ENCODE measurements around the gene GALNTL6. TPM values are rescaled to one million over a fixed set of nuclear protein-coding genes. Genes with fewer than 3 reads are reported as not detected.
"Not testable (repeated sequence)": the region's sequence is repeated elsewhere in the genome, so short reads cannot be mapped to it uniquely, and the experiment has no call there.

Gene GALNTL6
- total RNA-seq, 1 experiment from 2014 or later, result not detected

GRCh38 chr4:172947594-172947993 is 1134.4 kb downstream of the GALNTL6 start:
- Mint-ChIP-seq H3K9me3 (ENCODE audit: unreplicated experiment) (no peaks in the 10 kb centered on the region), H3K4me1 (ENCODE audit: insufficient read depth, unreplicated experiment) (no peaks in the 10 kb centered on the region), H3K36me3 (ENCODE audit: insufficient read depth, unreplicated experiment) (no peaks in the 10 kb centered on the region), H3K4me3 (ENCODE audit: unreplicated experiment) (no peak overlapping the region), H3K27me3 (ENCODE audit: insufficient read depth, unreplicated experiment) (peaks cover 76% of the 10 kb centered on the region), H3K27ac (ENCODE audit: low read depth, unreplicated experiment) (no peak overlapping the region)
- intact Hi-C loops (cut with micrococcal nuclease), result no loop called here
- BruUV-seq (replicated peaks), result no TSS peak
- CTCF ChIA-PET, result interaction anchor here (1.0 kb wide), 1 partner anchor 15 kb away, joined by 3 read pairs; no protein-coding TSS in a partner anchor
- no peak for DNase-seq (ENCODE audit: unreplicated experiment)
- TF ChIP-seq CTCF (IDR thresholded peaks at IDR 0.05; ENCODE audit: unreplicated experiment), result no peak
- POLR2A ChIA-PET, result interaction anchor here (0.6 kb wide), 1 partner anchor 567 kb away, joined by 3 read pairs; no protein-coding TSS in a partner anchor

GRCh38 chr4:172950990-172951389 is 1137.8 kb downstream of the GALNTL6 start:
- Mint-ChIP-seq H3K27me3 (ENCODE audit: insufficient read depth, unreplicated experiment) (peaks cover 83% of the 10 kb centered on the region), H3K27ac (ENCODE audit: low read depth, unreplicated experiment) (no peak overlapping the region), H3K4me3 (ENCODE audit: unreplicated experiment) (no peak overlapping the region), H3K9me3 (ENCODE audit: unreplicated experiment) (no peaks in the 10 kb centered on the region), H3K4me1 (ENCODE audit: insufficient read depth, unreplicated experiment) (peaks cover 4% of the 10 kb centered on the region), H3K36me3 (ENCODE audit: insufficient read depth, unreplicated experiment) (no peaks in the 10 kb centered on the region)
- BruUV-seq (replicated peaks), result no TSS peak
- ChIA-PET POLR2A (interaction anchor here (0.8 kb wide), 1 partner anchor 31 kb away, joined by 3 read pairs; no protein-coding TSS in a partner anchor), CTCF (interaction anchor here (0.5 to 0.8 kb wide), 4 partner anchors 11 to 868 kb away, joined by 3 to 4 read pairs (median 3); no protein-coding TSS in a partner anchor)
- intact Hi-C loops (cut with micrococcal nuclease), result no loop called here
- DNase-seq (ENCODE audit: unreplicated experiment), result no peak
- no peak for TF ChIP-seq CTCF (IDR thresholded peaks at IDR 0.05; ENCODE audit: unreplicated experiment)

- no peak overlapping the region for H3K27ac Mint-ChIP-seq (ENCODE audit: low read depth, unreplicated experiment)
- intact Hi-C loops (cut with micrococcal nuclease), result no loop called here
- BruUV-seq (replicated peaks), result no TSS peak
- CTCF ChIA-PET, result interaction anchor here (0.6 to 1.3 kb wide), 4 partner anchors 11 to 869 kb away, joined by 3 to 4 read pairs (median 3); no protein-coding TSS in a partner anchor
- H3K36me3 Mint-ChIP-seq (ENCODE audit: insufficient read depth, unreplicated experiment), result no peaks in the 10 kb centered on the region
- TF ChIP-seq CTCF (IDR thresholded peaks at IDR 0.05; ENCODE audit: unreplicated experiment), result no peak
- H3K4me3 Mint-ChIP-seq (ENCODE audit: unreplicated experiment), result no peak overlapping the region
- POLR2A ChIA-PET, result interaction anchor here (0.7 to 0.8 kb wide), 2 partner anchors 30 to 239 kb away, joined by 3 read pairs; no protein-coding TSS in a partner anchor
- peaks cover 4% of the 10 kb centered on the region for H3K4me1 Mint-ChIP-seq (ENCODE audit: insufficient read depth, unreplicated experiment)
- H3K27me3 Mint-ChIP-seq (ENCODE audit: insufficient read depth, unreplicated experiment), result peaks cover 75% of the 10 kb centered on the region
- DNase-seq (ENCODE audit: unreplicated experiment), result no peak
- no peaks in the 10 kb centered on the region for H3K9me3 Mint-ChIP-seq (ENCODE audit: unreplicated experiment)
Measured at GRCh38 chr4:172951679-172952451, 1138.7 kb downstream of the GALNTL6 start.

GRCh38 chr4:172953896-172954568 is 1140.8 kb downstream of the GALNTL6 start:
- BruUV-seq (replicated peaks), result no TSS peak
- Mint-ChIP-seq H3K27ac (ENCODE audit: low read depth, unreplicated experiment) (no peak overlapping the region), H3K4me1 (ENCODE audit: insufficient read depth, unreplicated experiment) (peaks cover 4% of the 10 kb centered on the region), H3K9me3 (ENCODE audit: unreplicated experiment) (no peaks in the 10 kb centered on the region), H3K36me3 (ENCODE audit: insufficient read depth, unreplicated experiment) (no peaks in the 10 kb centered on the region), H3K27me3 (ENCODE audit: insufficient read depth, unreplicated experiment) (peaks cover 53% of the 10 kb centered on the region), H3K4me3 (ENCODE audit: unreplicated experiment) (no peak overlapping the region)
- no peak for DNase-seq (ENCODE audit: unreplicated experiment)
- POLR2A ChIA-PET, result interaction anchor here (0.7 kb wide), 1 partner anchor 67 kb away, joined by 3 read pairs; no protein-coding TSS in a partner anchor
- TF ChIP-seq CTCF (IDR thresholded peaks at IDR 0.05; ENCODE audit: unreplicated experiment), result no peak
- intact Hi-C loops (cut with micrococcal nuclease), result no loop called here
- CTCF ChIA-PET, result no interaction called here

GRCh38 chr4:172956340-172956739 is 1143.1 kb downstream of the GALNTL6 start:
- POLR2A ChIA-PET; H3K27ac Mint-ChIP-seq (ENCODE audit: low read depth, unreplicated experiment); H3K36me3 Mint-ChIP-seq (ENCODE audit: insufficient read depth, unreplicated experiment); H3K9me3 Mint-ChIP-seq (ENCODE audit: unreplicated experiment); BruUV-seq (replicated peaks); DNase-seq (ENCODE audit: unreplicated experiment); intact Hi-C loops (cut with micrococcal nuclease); H3K4me3 Mint-ChIP-seq (ENCODE audit: unreplicated experiment): not testable (repeated sequence)
- Mint-ChIP-seq H3K4me1 (ENCODE audit: insufficient read depth, unreplicated experiment) (peaks cover 11% of the 10 kb centered on the region), H3K27me3 (ENCODE audit: insufficient read depth, unreplicated experiment) (peaks cover 31% of the 10 kb centered on the region)
- CTCF ChIA-PET, result interaction anchor here (1.1 kb wide), 1 partner anchor 57 kb away, joined by 3 read pairs; no protein-coding TSS in a partner anchor
